Right renal pelvis (tissue), 4 donors: ENCODE measurements around the gene TRABD2B. TPM values are rescaled to one million over a fixed set of nuclear protein-coding genes. Genes with fewer than 3 reads are reported as not detected.

ENCODE experiments used
- DNase-seq, 4 donors: peaks; one replicate each; pipeline ENCODE4 v3.0.0-alpha.2; 2013; ENCODE audit warnings: low read depth in 4 of 4, low spot score in 3 of 4, missing footprints in 1 of 4
- polyA plus RNA-seq, 4 donors: library from polyadenylated mRNA; unstranded; fragments of 120-200 nt; gene quantifications; one replicate each; pipeline ENCODE4 v1.2.1, GENCODE V29; 2013; ENCODE audit not compliant: insufficient read length in 4 of 4

The TRABD2B gene
- polyA plus RNA-seq, 4 donors, result 15.3 to 25.8 (median 22.0) TPM

- no peak for DNase-seq
Measured at GRCh38 chr1:47814612-47815395, 182.4 kb downstream of the TRABD2B start.

DNA sequence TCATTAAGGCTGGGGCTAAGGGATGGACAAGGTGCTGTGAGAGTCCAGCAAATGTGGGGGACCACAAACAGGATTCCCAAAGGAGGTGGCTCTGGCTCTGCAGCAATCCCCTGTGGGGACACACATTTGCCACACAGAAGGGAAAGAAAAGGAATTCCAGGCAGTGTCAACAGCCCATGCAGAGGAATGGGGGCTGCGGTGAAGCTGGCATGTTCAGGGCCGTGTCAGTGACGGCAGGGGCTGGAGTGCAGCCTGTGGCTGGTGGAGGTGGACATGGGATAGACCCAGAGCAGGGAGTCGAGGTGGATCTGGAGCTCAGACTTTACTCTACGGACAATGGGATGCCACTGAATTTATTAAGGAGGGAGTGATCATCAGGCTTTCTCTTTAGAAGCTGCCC, 183.2 kb downstream of the TRABD2B start:
- no peak for DNase-seq

DNA sequence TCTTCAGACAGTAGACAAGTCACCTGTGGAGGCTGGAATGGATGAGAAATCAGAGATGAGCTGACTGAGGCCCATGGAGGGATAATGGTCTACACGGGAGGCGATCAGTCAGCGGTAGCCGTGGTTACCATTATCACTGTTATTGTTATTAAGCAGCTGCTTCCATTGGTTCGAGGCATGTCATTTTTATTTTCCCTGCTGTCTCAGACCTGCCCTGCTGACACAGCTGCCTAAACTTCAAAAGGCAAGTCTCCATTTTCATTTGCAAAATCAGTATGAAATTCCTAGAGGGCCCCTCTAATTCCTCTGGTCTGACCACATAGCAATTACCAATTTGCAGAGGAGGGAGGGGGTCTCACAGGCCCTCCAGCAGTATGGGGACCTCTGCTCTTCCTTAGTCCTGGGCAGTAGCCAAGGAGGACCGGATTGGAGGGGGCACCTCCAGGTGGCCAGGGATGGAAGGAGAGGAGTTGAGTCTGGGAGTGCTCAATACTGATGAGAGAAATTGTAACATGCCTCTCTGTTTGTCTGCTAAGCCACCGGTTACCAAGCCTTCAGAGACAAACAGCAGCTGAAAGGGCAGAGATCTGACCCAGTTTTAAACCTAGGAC, 184.2 kb downstream of the TRABD2B start:
- DNase-seq, result no peak

DNA sequence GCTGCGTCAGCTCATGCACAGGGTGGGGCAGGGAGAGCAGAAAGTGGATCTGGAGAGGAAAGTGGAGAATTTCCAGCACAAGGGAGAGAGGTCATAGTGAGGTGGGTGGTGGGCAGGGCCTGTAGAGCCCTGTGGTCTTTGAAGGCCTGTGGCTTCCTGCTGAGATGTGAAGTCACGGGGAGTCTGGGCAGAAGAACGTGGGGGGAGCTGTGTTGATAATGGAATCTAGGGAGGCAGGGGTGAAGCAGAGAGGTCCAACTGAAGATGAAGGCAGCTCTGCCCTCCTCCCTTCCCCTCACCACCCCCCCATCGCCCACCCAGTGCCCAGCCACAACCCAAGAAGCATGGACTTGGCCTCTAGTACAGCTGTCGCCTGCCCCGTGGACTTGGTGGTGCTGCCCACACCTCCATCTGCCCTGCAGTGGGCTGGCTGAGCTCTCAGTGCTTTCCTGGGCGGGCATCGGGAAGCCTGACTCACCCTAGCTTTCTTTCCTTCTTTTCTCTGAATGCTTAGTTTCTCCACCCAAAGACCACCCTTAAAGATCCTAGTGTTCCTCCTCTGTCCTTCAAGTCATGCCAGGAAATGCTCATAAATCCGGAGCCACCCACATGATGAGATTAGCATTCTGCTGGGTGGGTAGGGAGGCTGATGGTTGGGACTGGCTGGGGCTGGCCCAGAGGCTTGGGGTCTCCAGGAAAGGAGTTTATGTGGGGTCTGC, 186.1 kb downstream of the TRABD2B start:
- DNase-seq, result no peak

- no peak for DNase-seq
Measured at GRCh38 chr1:47809301-47810084, 187.7 kb downstream of the TRABD2B start.

- DNase-seq, result no peak
Measured at GRCh38 chr1:47808612-47809011, 188.6 kb downstream of the TRABD2B start.

DNA sequence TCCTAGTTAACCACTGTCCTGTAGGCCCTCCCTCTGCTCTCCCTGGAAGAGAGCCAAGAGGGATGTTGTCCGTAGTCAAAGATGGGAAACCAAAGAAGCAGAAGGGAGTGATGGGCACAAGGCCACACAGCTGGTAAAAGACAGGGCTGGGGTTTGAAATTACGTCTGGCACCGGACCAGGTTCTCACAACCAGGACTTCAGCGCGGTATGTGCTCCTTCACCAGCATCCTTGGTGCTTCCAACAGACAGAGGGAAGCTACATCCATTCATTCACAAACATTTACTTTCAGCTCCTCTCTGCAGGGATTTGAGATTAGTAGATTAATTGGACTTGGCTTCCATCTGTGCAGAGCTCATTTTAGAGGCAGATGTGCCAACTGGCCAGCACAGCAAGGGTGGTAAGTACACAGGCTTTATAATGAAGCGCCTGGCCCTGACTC, 191.2 kb downstream of the TRABD2B start:
- no peak for DNase-seq

- DNase-seq, result no peak
Measured at GRCh38 chr1:47805018-47805417, 192.2 kb downstream of the TRABD2B start.

GRCh38 chr1:47803815-47804501, 193.2 kb downstream of the TRABD2B start:
- DNase-seq, result peak in 3 of 4 donors; percentile 27 to 53 (median 35)

DNA sequence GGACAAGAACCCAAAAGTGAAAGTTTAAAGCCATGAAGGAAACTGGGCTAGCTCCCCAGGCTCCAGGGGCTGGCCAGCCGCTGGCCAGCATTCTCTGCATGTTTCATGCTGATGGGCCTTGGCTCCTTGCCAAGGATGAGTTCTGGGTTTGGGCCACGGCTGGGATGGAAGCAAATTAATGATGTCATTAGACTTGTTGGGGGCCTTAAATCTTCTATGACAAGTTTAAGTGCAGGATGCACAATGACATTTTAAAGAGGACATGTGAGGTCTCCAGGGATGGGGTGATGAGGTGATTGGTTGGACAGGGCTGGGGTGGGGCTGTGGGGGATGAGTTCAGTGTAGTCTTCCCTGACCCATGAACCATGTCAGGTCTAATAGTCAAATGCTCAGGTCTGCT, 199.6 kb downstream of the TRABD2B start:
- no peak for DNase-seq

- no peak for DNase-seq
Measured at GRCh38 chr1:47796626-47797025, 200.6 kb downstream of the TRABD2B start.

DNA sequence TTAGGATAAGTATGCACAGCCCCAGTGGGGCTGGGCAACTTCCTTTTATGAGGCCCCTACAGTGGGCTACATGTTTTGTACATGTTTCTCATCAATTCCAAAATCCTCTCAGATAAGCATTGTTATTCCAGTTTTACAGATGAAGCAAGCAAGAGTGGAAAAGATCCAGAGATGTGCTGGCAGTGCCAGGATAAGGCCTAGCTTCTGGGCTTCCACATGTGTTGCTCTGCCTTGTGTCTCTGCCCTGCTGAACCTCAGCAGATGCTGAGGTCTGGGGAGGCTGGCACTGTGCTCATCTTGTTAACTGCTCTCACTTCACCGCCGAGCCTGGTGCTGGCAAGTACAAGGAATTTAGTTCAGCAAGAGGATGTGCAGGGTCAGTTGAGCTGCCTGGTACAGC, 202.1 kb downstream of the TRABD2B start:
- DNase-seq, result no peak

- DNase-seq, result no peak
Measured at GRCh38 chr1:47794530-47794929, 202.7 kb downstream of the TRABD2B start.

- DNase-seq, result no peak
Measured at GRCh38 chr1:47794081-47794480, 203.1 kb downstream of the TRABD2B start.

GRCh38 chr1:47793563-47793962, 203.6 kb downstream of the TRABD2B start:
- no peak for DNase-seq

DNA sequence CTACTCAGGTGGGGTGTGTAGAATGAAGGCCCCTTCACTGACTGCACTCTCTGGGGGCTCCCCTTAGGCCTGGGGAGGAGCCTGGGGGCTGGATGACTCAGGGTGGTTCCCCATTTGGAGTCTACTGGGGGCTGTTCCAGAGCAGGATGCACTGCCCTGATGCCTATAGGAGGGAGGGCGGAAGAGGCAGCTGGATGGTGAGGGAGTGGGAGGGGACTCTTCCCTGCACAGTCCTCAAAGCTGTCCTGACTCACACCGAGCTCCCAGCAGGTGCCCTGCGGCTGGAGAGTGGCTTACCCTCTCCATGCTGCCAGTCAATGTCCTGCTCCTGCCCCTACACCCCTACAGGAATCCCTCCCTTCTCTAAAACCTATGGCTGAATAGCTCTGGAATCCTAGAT, 204.4 kb downstream of the TRABD2B start:
- DNase-seq, result no peak

GRCh38 chr1:47791879-47792608, 205.1 kb downstream of the TRABD2B start:
- DNase-seq, result no peak

- DNase-seq, result no peak
Measured at GRCh38 chr1:47788761-47789160, 208.4 kb downstream of the TRABD2B start.

GRCh38 chr1:47787560-47787959, 209.6 kb downstream of the TRABD2B start:
- no peak for DNase-seq

GRCh38 chr1:47786316-47786715, 210.9 kb downstream of the TRABD2B start:
- no peak for DNase-seq
